Purkinje cell (primary cell): ENCODE measurements around the gene ZNF143. TPM values are rescaled to one million over a fixed set of nuclear protein-coding genes. Genes with fewer than 3 reads are reported as not detected.

ENCODE experiments used
- polyA plus RNA-seq: library from polyadenylated mRNA; unstranded; fragments of >200 nt; fragmentation: Nextera tagmentation; gene quantifications from 2 replicates; pipeline ENCODE4 v1.2.1, GENCODE V29; 2014

ZNF143 gene
- polyA plus RNA-seq = 19.9 and 20.7 TPM in 2 replicates

GRCh38 chr11:9460322-9461062 lies at the start of gene ZNF143:
TSS of gene ZNF143 (plus strand) at chr11:9461012. CDS start at chr11:9471309, 10,297 bp downstream.

GRCh38 chr11:9573052-9573774 lies 112.4 kb downstream of the ZNF143 start, which contains the start of gene WEE1:
TSS of gene WEE1 (plus strand) at chr11:9573670. CDS start at chr11:9573934, 264 bp downstream.

Other genes with a start within 250 kb of the ZNF143 start
- 20.9 and 26.1 TPM in 2 replicates for gene DENND5A, start 195.7 kb upstream of the ZNF143 start, polyA plus RNA-seq
- gene TMEM41B, start 146.4 kb upstream of the ZNF143 start, polyA plus RNA-seq = 45.1 and 55.8 TPM in 2 replicates
- gene IPO7, start 76.4 kb upstream of the ZNF143 start, polyA plus RNA-seq = 34.3 and 41.0 TPM in 2 replicates
- gene WEE1, start 112.7 kb downstream of the ZNF143 start, polyA plus RNA-seq = 1.0 TPM in 1 of 2 replicates, not detected in the other
- 0.74 and 1.0 TPM in 2 replicates for gene SWAP70, start 203.1 kb downstream of the ZNF143 start, polyA plus RNA-seq